GM23248 (cell line): ENCODE measurements around the gene INTS3.

Source experiments
- EZH2 ChIP-seq: fragments of 200-600 bp; sonication (generic); IDR thresholded peaks from 2 replicates; pipeline ENCODE4 v1.6.1; 2018; ENCODE audit warnings: antibody characterized with exemption, mild to moderate bottlenecking; ENCODE audit not compliant: insufficient read depth, poor library complexity, severe bottlenecking
- EZH2phosphoT487 ChIP-seq: fragments of 200-600 bp; sonication (generic); IDR thresholded peaks from 2 replicates; pipeline ENCODE4 v1.6.1; 2018; ENCODE audit warnings: antibody characterized with exemption, moderate library complexity, mild to moderate bottlenecking, low read depth; ENCODE audit not compliant: insufficient read depth

GRCh38 chr1:153698923-153699714 lies 28.7 kb upstream of the INTS3 start:
- no peak for TF ChIP-seq EZH2
- TF ChIP-seq EZH2phosphoT487, result no peak
